ENCODE measurements around the gene FAM20A. TPM values are rescaled to one million over a fixed set of nuclear protein-coding genes. Genes with fewer than 3 reads are reported as not detected.

Gene FAM20A
- polyA plus RNA-seq, 1 donor: 10.2 TPM

- H3K36me3 ChIP-seq (ENCODE audit: control insufficient read depth, insufficient read depth, low read length): no peaks in the 10 kb centered on the region
- no peaks in the 10 kb centered on the region for H3K4me1 ChIP-seq (ENCODE audit: control insufficient read depth, insufficient read depth, low read length)
- H3K4me3 ChIP-seq (ENCODE audit: low read length): no peak overlapping the region
- no peaks in the 10 kb centered on the region for H3K27me3 ChIP-seq (ENCODE audit: control insufficient read depth, insufficient read depth, low read length)
- no CpG with 5 or more reads among the region's 8 CpGs for WGBS (ENCODE audit: insufficient coverage, low lambda C conversion rate)
- no peak overlapping the region for H3K27ac ChIP-seq (ENCODE audit: low read length)
- H3K9me3 ChIP-seq (ENCODE audit: control insufficient read depth, low read depth, low read length): no peaks in the 10 kb centered on the region
- no peak for DNase-seq
Observed at GRCh38 chr17:68567581-68567980, 33.6 kb downstream of the FAM20A start.

- no peak overlapping the region for H3K27ac ChIP-seq (ENCODE audit: low read length)
- H3K4me1 ChIP-seq (ENCODE audit: control insufficient read depth, insufficient read depth, low read length): no peaks in the 10 kb centered on the region
- H3K9me3 ChIP-seq (ENCODE audit: control insufficient read depth, low read depth, low read length): no peaks in the 10 kb centered on the region
- H3K27me3 ChIP-seq (ENCODE audit: control insufficient read depth, insufficient read depth, low read length): no peaks in the 10 kb centered on the region
- no peak for DNase-seq
- H3K36me3 ChIP-seq (ENCODE audit: control insufficient read depth, insufficient read depth, low read length): no peaks in the 10 kb centered on the region
- WGBS (ENCODE audit: insufficient coverage, low lambda C conversion rate): no CpG with 5 or more reads among the region's 3 CpGs
- H3K4me3 ChIP-seq (ENCODE audit: low read length): no peak overlapping the region
Observed at GRCh38 chr17:68567035-68567434, 34.1 kb downstream of the FAM20A start.

GRCh38 chr17:68566442-68566738 lies 34.8 kb downstream of the FAM20A start:
- no peaks in the 10 kb centered on the region for H3K9me3 ChIP-seq (ENCODE audit: control insufficient read depth, low read depth, low read length)
- H3K36me3 ChIP-seq (ENCODE audit: control insufficient read depth, insufficient read depth, low read length): no peaks in the 10 kb centered on the region
- WGBS (ENCODE audit: insufficient coverage, low lambda C conversion rate): 100% methylated on average over 1 of the region's 2 CpGs
- no peaks in the 10 kb centered on the region for H3K27me3 ChIP-seq (ENCODE audit: control insufficient read depth, insufficient read depth, low read length)
- H3K27ac ChIP-seq (ENCODE audit: low read length): no peak overlapping the region
- no peaks in the 10 kb centered on the region for H3K4me1 ChIP-seq (ENCODE audit: control insufficient read depth, insufficient read depth, low read length)
- no peak overlapping the region for H3K4me3 ChIP-seq (ENCODE audit: low read length)
- no peak for DNase-seq

- no peaks in the 10 kb centered on the region for H3K27me3 ChIP-seq (ENCODE audit: control insufficient read depth, insufficient read depth, low read length)
- no peaks in the 10 kb centered on the region for H3K4me1 ChIP-seq (ENCODE audit: control insufficient read depth, insufficient read depth, low read length)
- H3K4me3 ChIP-seq (ENCODE audit: low read length): no peak overlapping the region
- H3K36me3 ChIP-seq (ENCODE audit: control insufficient read depth, insufficient read depth, low read length): no peaks in the 10 kb centered on the region
- WGBS (ENCODE audit: insufficient coverage, low lambda C conversion rate): 85% methylated on average over 2 of the region's 3 CpGs
- no peak overlapping the region for H3K27ac ChIP-seq (ENCODE audit: low read length)
- DNase-seq: no peak
- H3K9me3 ChIP-seq (ENCODE audit: control insufficient read depth, low read depth, low read length): no peaks in the 10 kb centered on the region
Observed at GRCh38 chr17:68565661-68566441, 35.3 kb downstream of the FAM20A start.

GRCh38 chr17:68564415-68565111 lies 36.6 kb downstream of the FAM20A start:
- Histone ChIP-seq H3K9me3 (ENCODE audit: control insufficient read depth, low read depth, low read length) (no peaks in the 10 kb centered on the region), H3K27me3 (ENCODE audit: control insufficient read depth, insufficient read depth, low read length) (no peaks in the 10 kb centered on the region), H3K36me3 (ENCODE audit: control insufficient read depth, insufficient read depth, low read length) (no peaks in the 10 kb centered on the region), H3K27ac (ENCODE audit: low read length) (no peak overlapping the region), H3K4me3 (ENCODE audit: low read length) (no peak overlapping the region), H3K4me1 (ENCODE audit: control insufficient read depth, insufficient read depth, low read length) (no peaks in the 10 kb centered on the region)
- WGBS (ENCODE audit: insufficient coverage, low lambda C conversion rate): 100% methylated on average over 1 of the region's 8 CpGs
- no peak for DNase-seq

GRCh38 chr17:68562736-68563135 lies 38.4 kb downstream of the FAM20A start:
- no peaks in the 10 kb centered on the region for H3K36me3 ChIP-seq (ENCODE audit: control insufficient read depth, insufficient read depth, low read length)
- no peak overlapping the region for H3K27ac ChIP-seq (ENCODE audit: low read length)
- no peaks in the 10 kb centered on the region for H3K27me3 ChIP-seq (ENCODE audit: control insufficient read depth, insufficient read depth, low read length)
- no peak for DNase-seq
- no peak overlapping the region for H3K4me3 ChIP-seq (ENCODE audit: low read length)
- H3K4me1 ChIP-seq (ENCODE audit: control insufficient read depth, insufficient read depth, low read length): no peaks in the 10 kb centered on the region
- WGBS (ENCODE audit: insufficient coverage, low lambda C conversion rate): no CpG with 5 or more reads among the region's 4 CpGs
- H3K9me3 ChIP-seq (ENCODE audit: control insufficient read depth, low read depth, low read length): no peaks in the 10 kb centered on the region

GRCh38 chr17:68560966-68561720 lies 40.0 kb downstream of the FAM20A start:
- DNase-seq: no peak
- H3K27ac ChIP-seq (ENCODE audit: low read length): no peak overlapping the region
- H3K4me3 ChIP-seq (ENCODE audit: low read length): no peak overlapping the region
- H3K9me3 ChIP-seq (ENCODE audit: control insufficient read depth, low read depth, low read length): no peaks in the 10 kb centered on the region
- no peaks in the 10 kb centered on the region for H3K4me1 ChIP-seq (ENCODE audit: control insufficient read depth, insufficient read depth, low read length)
- WGBS (ENCODE audit: insufficient coverage, low lambda C conversion rate): 88% methylated on average over 2 of the region's 3 CpGs
- H3K36me3 ChIP-seq (ENCODE audit: control insufficient read depth, insufficient read depth, low read length): no peaks in the 10 kb centered on the region
- no peaks in the 10 kb centered on the region for H3K27me3 ChIP-seq (ENCODE audit: control insufficient read depth, insufficient read depth, low read length)

- 60% methylated on average over 1 of the region's 1 CpG for WGBS (ENCODE audit: insufficient coverage, low lambda C conversion rate)
- Histone ChIP-seq H3K27ac (ENCODE audit: low read length) (no peak overlapping the region), H3K4me1 (ENCODE audit: control insufficient read depth, insufficient read depth, low read length) (no peaks in the 10 kb centered on the region), H3K4me3 (ENCODE audit: low read length) (no peak overlapping the region), H3K27me3 (ENCODE audit: control insufficient read depth, insufficient read depth, low read length) (no peaks in the 10 kb centered on the region), H3K9me3 (ENCODE audit: control insufficient read depth, low read depth, low read length) (no peaks in the 10 kb centered on the region), H3K36me3 (ENCODE audit: control insufficient read depth, insufficient read depth, low read length) (peaks cover 11% of the 10 kb centered on the region)
- DNase-seq: no peak
Observed at GRCh38 chr17:68559316-68559715, 41.9 kb downstream of the FAM20A start.

GRCh38 chr17:68556551-68556950 lies 44.6 kb downstream of the FAM20A start:
- Histone ChIP-seq H3K4me1 (ENCODE audit: control insufficient read depth, insufficient read depth, low read length) (no peaks in the 10 kb centered on the region), H3K27me3 (ENCODE audit: control insufficient read depth, insufficient read depth, low read length) (no peaks in the 10 kb centered on the region), H3K4me3 (ENCODE audit: low read length) (no peak overlapping the region), H3K9me3 (ENCODE audit: control insufficient read depth, low read depth, low read length) (no peaks in the 10 kb centered on the region), H3K36me3 (ENCODE audit: control insufficient read depth, insufficient read depth, low read length) (peaks cover 14% of the 10 kb centered on the region), H3K27ac (ENCODE audit: low read length) (no peak overlapping the region)
- 78% methylated on average over 1 of the region's 4 CpGs for WGBS (ENCODE audit: insufficient coverage, low lambda C conversion rate)
- no peak for DNase-seq

- Histone ChIP-seq H3K9me3 (ENCODE audit: control insufficient read depth, low read depth, low read length) (no peaks in the 10 kb centered on the region), H3K4me3 (ENCODE audit: low read length) (no peak overlapping the region), H3K36me3 (ENCODE audit: control insufficient read depth, insufficient read depth, low read length) (peaks cover 17% of the 10 kb centered on the region), H3K27ac (ENCODE audit: low read length) (no peak overlapping the region), H3K27me3 (ENCODE audit: control insufficient read depth, insufficient read depth, low read length) (no peaks in the 10 kb centered on the region), H3K4me1 (ENCODE audit: control insufficient read depth, insufficient read depth, low read length) (no peaks in the 10 kb centered on the region)
- 97% methylated on average over 5 of the region's 12 CpGs for WGBS (ENCODE audit: insufficient coverage, low lambda C conversion rate)
- no peak for DNase-seq
Observed at GRCh38 chr17:68544111-68544915, 56.9 kb downstream of the FAM20A start.

Measured in large intestine (tissue), 3 donors.